Gastroesophageal sphincter (tissue), 4 donors: ENCODE results near the gene TNFAIP3. TPM values are rescaled to one million over a fixed set of nuclear protein-coding genes. Genes with fewer than 3 reads are reported as not detected.
"Not testable (repeated sequence)": the region's sequence is repeated elsewhere in the genome, so short reads cannot be mapped to it uniquely, and the experiment has no call there.

ENCODE experiments used
- ATAC-seq: fragments of 150-250 bp; one replicate; pipeline ENCODE4 v1.9.1; 2016; ENCODE audit warnings: mild to moderate bottlenecking, moderate library complexity
- H3K27ac ChIP-seq, 4 donors: fragments of 200-600 bp; sonication (generic) in 3 of 4; 1 replicate in 3 of 4; 2 replicates in 1 of 4; pipeline ENCODE4 v1.5.1; 2016 to 2019
- H3K27me3 ChIP-seq: fragments of 200-600 bp; sonication (generic); one replicate; pipeline ENCODE4 v1.5.1; 2019
- H3K36me3 ChIP-seq, 2 donors: fragments of 200-600 bp; sonication (generic); one replicate each; pipeline ENCODE4 v1.5.1; 2019; ENCODE audit warnings: control low read depth in 1 of 2
- H3K4me1 ChIP-seq, 3 donors: fragments of 200-600 bp; sonication (generic); 1 replicate in 2 of 3; 2 replicates in 1 of 3; pipeline ENCODE4 v1.5.1; 2016 to 2019; ENCODE audit warnings: control low read depth in 2 of 3
- H3K4me3 ChIP-seq, 2 donors: fragments of 200-600 bp; sonication (generic); one replicate each; pipeline ENCODE4 v1.5.1; 2019; ENCODE audit warnings: mild to moderate bottlenecking in 1 of 2, moderate library complexity in 1 of 2
- H3K9me3 ChIP-seq, 3 donors: fragments of 200-600 bp; sonication (generic); one replicate each; pipeline ENCODE4 v1.5.1; 2017 to 2019; ENCODE audit warnings: control low read depth in 2 of 3
- CTCF ChIP-seq, 4 experiments: fragments of 200-600 bp in 2 of 4; fragments of 450-650 bp in 2 of 4; sonication (generic) in 1 of 4; IDR thresholded peaks; one replicate each; pipeline ENCODE4 v1.5.1; 2017 to 2019; ENCODE audit warnings: antibody characterized with exemption in 4 of 4, mild to moderate bottlenecking in 2 of 4, moderate library complexity in 2 of 4
- EP300 ChIP-seq: sonication (generic); formaldehyde crosslinking; IDR thresholded peaks from one replicate; pipeline ENCODE4 v1.6.1; 2017; ENCODE audit warnings: antibody characterized with exemption, mild to moderate bottlenecking
- POLR2A ChIP-seq, 2 donors: fragments of 450-650 bp; IDR thresholded peaks; one replicate each; pipeline ENCODE4 v1.6.1; 2017; ENCODE audit warnings: antibody characterized with exemption in 2 of 2, mild to moderate bottlenecking in 2 of 2, moderate library complexity in 1 of 2
- POLR2AphosphoS5 ChIP-seq: sonication (generic); formaldehyde crosslinking; IDR thresholded peaks from one replicate; pipeline ENCODE4 v1.6.1; 2017; ENCODE audit warnings: antibody characterized with exemption
- WGBS, 2 donors: methylation state at CpG; one replicate each; pipeline ENCODE4 v1.1.5; 2018; ENCODE audit warnings: low coverage in 1 of 2; 5-methylcytosine and 5-hydroxymethylcytosine counted together
- total RNA-seq, 4 donors: library from RNA; depleted of rRNA; stranded (reverse); fragments of >200 nt; gene quantifications; one replicate each; pipeline ENCODE4 v1.1.0, GENCODE V29; 2016

TNFAIP3 gene
- total RNA-seq, 4 donors from 2014 or later: 11.2 to 40.7 (median 18.3) TPM

GRCh38 chr6:137836788-137837187, 30.3 kb upstream of the TNFAIP3 start:
- Histone ChIP-seq H3K27ac (no peak overlapping the region), H3K36me3 (no peaks in the 10 kb centered on the region), H3K27me3 (no peaks in the 10 kb centered on the region), H3K9me3 (no peaks in the 10 kb centered on the region), H3K4me3 (no peak overlapping the region), H3K4me1 (no peaks in the 10 kb centered on the region)
- WGBS, 2 donors: 74 to 80% methylated on average over 2 to 3 of the region's 3 CpGs
- TF ChIP-seq CTCF (IDR thresholded peaks at IDR 0.05) (no peak), POLR2A (IDR thresholded peaks at IDR 0.05) (no peak), POLR2AphosphoS5 (no peak), EP300 (no peak)
- ATAC-seq: no peak

- 78% methylated on average over 2 of the region's 2 CpGs; no CpG with 5 or more reads in 1 of the 2 donors for WGBS, 2 donors
- not testable (repeated sequence) for H3K9me3 ChIP-seq, H3K27me3 ChIP-seq, H3K4me3 ChIP-seq, H3K4me1 ChIP-seq, H3K36me3 ChIP-seq, ATAC-seq, H3K27ac ChIP-seq
Measured at GRCh38 chr6:137838090-137838489, 29.0 kb upstream of the TNFAIP3 start.

- H3K27ac ChIP-seq: not testable (repeated sequence)
Measured at GRCh38 chr6:137838597-137838996, 28.5 kb upstream of the TNFAIP3 start.

GRCh38 chr6:137839076-137839475, 28.0 kb upstream of the TNFAIP3 start:
- Histone ChIP-seq H3K9me3 (no peaks in the 10 kb centered on the region), H3K36me3 (no peaks in the 10 kb centered on the region), H3K4me1 (no peaks in the 10 kb centered on the region), H3K27ac (no peak overlapping the region), H3K27me3 (no peaks in the 10 kb centered on the region), H3K4me3 (no peak overlapping the region)
- ATAC-seq: no peak
- 89% methylated on average over 2 of the region's 2 CpGs; no CpG with 5 or more reads in 1 of the 2 donors for WGBS, 2 donors
- TF ChIP-seq EP300 (no peak), CTCF (IDR thresholded peaks at IDR 0.05) (no peak), POLR2A (IDR thresholded peaks at IDR 0.05) (no peak), POLR2AphosphoS5 (no peak)

More at GRCh38 chr6:137838597-137838996, 28.5 kb upstream of the TNFAIP3 start:
- H3K4me3 ChIP-seq, H3K27me3 ChIP-seq, H3K4me1 ChIP-seq, H3K36me3 ChIP-seq, ATAC-seq, H3K9me3 ChIP-seq: not testable (repeated sequence)
- WGBS, 2 donors: 90 to 96% methylated on average over 5 of the region's 5 CpGs

- 86 to 92% methylated on average over 1 of the region's 1 CpG for WGBS, 2 donors
- TF ChIP-seq POLR2A (IDR thresholded peaks at IDR 0.05): no peak
- no peak for TF ChIP-seq POLR2AphosphoS5
- TF ChIP-seq CTCF (IDR thresholded peaks at IDR 0.05): no peak
- TF ChIP-seq EP300: no peak
- Histone ChIP-seq H3K36me3 (no peaks in the 10 kb centered on the region), H3K4me1 (no peaks in the 10 kb centered on the region), H3K27ac (no peak overlapping the region), H3K9me3 (no peaks in the 10 kb centered on the region), H3K4me3 (no peak overlapping the region), H3K27me3 (no peaks in the 10 kb centered on the region)
- ATAC-seq: no peak
Measured at GRCh38 chr6:137840252-137840651, 26.8 kb upstream of the TNFAIP3 start.

- Histone ChIP-seq H3K27ac (no peak overlapping the region), H3K9me3 (no peaks in the 10 kb centered on the region), H3K4me1 (peaks cover 0 to under 1% (median 0%) of the 10 kb centered on the region in 3 donors), H3K27me3 (no peaks in the 10 kb centered on the region), H3K36me3 (no peaks in the 10 kb centered on the region), H3K4me3 (no peak overlapping the region)
- no peak for ATAC-seq
- TF ChIP-seq POLR2AphosphoS5 (no peak), EP300 (no peak), CTCF (IDR thresholded peaks at IDR 0.05) (no peak), POLR2A (IDR thresholded peaks at IDR 0.05) (no peak)
Measured at GRCh38 chr6:137843211-137843610, 23.8 kb upstream of the TNFAIP3 start.

- not testable (repeated sequence) for H3K9me3 ChIP-seq, ATAC-seq, H3K4me3 ChIP-seq, H3K27ac ChIP-seq, H3K27me3 ChIP-seq, H3K36me3 ChIP-seq
- 83 to 86% methylated on average over 1 to 2 of the region's 2 CpGs for WGBS, 2 donors
- H3K4me1 ChIP-seq: peaks cover 2 to 11% (median 4%) of the 10 kb centered on the region in 3 donors
Measured at GRCh38 chr6:137844327-137844726, 22.7 kb upstream of the TNFAIP3 start.

GRCh38 chr6:137844773-137845172, 22.3 kb upstream of the TNFAIP3 start:
- not testable (repeated sequence) for H3K9me3 ChIP-seq, H3K36me3 ChIP-seq, H3K4me3 ChIP-seq, ATAC-seq, H3K27ac ChIP-seq, H3K27me3 ChIP-seq
- 87% methylated on average over 7 of the region's 7 CpGs; no CpG with 5 or more reads in 1 of the 2 donors for WGBS, 2 donors
- peaks cover 4 to 16% (median 6%) of the 10 kb centered on the region in 3 donors for H3K4me1 ChIP-seq
